ENCODE data around the gene RHBDL2. TPM values are rescaled to one million over a fixed set of nuclear protein-coding genes. Genes with fewer than 3 reads are reported as not detected.
A peak's percentile ranks its signal among the peaks of the same experiment; 100 is the strongest.

The RHBDL2 gene
- total and polyA plus RNA-seq, 8 donors = 4.3 to 24.9 (median 9.2) TPM; not detected in 2

DNA sequence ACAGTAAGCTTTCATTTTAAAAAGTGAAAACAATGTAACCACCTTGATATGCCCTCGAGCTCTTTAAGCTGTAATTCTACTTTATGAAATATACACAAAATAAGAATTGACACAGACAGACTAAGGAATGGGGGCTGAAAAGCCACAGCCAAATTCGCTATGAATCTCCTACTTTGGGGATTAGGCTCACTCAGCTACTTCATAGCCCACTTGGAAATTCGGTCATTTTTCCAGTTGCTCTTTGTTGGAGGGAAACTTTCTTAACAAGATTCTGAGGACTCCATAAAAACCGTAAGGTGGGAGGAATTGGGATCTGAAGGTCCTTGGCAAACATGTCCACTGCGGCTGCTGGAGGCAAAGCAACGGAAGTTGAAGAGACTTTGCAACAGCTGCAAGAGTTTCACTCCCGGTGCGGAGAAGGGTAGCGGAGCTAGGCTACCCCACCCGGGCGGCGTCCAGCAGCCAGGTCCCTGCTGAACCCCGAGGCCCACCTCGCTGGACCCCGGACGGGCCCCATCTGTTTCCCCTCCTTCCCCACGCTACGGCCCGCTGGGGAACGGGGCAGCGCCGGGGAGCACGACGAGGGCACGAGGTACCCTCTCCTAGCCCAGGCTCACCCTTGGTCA, 69.1 kb downstream of the RHBDL2 start:
- peak; percentile 27 to 43 for DNase-seq
- peaks cover 14 to 25% (median 22%) of the 10 kb centered on the region in 4 donors for H3K4me1 ChIP-seq
- no peaks in the 10 kb centered on the region for H3K9me3 ChIP-seq
- TF ChIP-seq, protein P1, sequence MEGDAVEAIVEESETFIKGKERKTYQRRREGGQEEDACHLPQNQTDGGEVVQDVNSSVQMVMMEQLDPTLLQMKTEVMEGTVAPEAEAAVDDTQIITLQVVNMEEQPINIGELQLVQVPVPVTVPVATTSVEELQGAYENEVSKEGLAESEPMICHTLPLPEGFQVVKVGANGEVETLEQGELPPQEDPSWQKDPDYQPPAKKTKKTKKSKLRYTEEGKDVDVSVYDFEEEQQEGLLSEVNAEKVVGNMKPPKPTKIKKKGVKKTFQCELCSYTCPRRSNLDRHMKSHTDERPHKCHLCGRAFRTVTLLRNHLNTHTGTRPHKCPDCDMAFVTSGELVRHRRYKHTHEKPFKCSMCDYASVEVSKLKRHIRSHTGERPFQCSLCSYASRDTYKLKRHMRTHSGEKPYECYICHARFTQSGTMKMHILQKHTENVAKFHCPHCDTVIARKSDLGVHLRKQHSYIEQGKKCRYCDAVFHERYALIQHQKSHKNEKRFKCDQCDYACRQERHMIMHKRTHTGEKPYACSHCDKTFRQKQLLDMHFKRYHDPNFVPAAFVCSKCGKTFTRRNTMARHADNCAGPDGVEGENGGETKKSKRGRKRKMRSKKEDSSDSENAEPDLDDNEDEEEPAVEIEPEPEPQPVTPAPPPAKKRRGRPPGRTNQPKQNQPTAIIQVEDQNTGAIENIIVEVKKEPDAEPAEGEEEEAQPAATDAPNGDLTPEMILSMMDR (IDR thresholded peaks at IDR 0.05) = no peak
- TF ChIP-seq EP300 (IDR thresholded peaks at IDR 0.05) (no peak), POLR2AphosphoS5 (IDR thresholded peaks at IDR 0.05) (no peak), POLR2A (IDR thresholded peaks at IDR 0.05) (no peak)
- H3K36me3 ChIP-seq = no peaks in the 10 kb centered on the region
- 2% methylated on average over 15 to 25 of the region's 25 CpGs for WGBS, 5 donors
- H3K4me3 ChIP-seq = peak overlapping the region; percentile 81 to 93 (median 88)
- peak overlapping the region; percentile 73 to 81 (median 76) for H3K27ac ChIP-seq
- no peaks in the 10 kb centered on the region for H3K27me3 ChIP-seq
- intact Hi-C loops (cut with DNase I; ENCODE audit: low total_unique reads) = no loop called here

- TF ChIP-seq EP300 (IDR thresholded peaks at IDR 0.05) (no peak), POLR2A (IDR thresholded peaks at IDR 0.05) (no peak), POLR2AphosphoS5 (IDR thresholded peaks at IDR 0.05) (no peak)
- TF ChIP-seq, protein P1 (IDR thresholded peaks at IDR 0.05) = no peak
- Histone ChIP-seq H3K27me3 (no peaks in the 10 kb centered on the region), H3K27ac (no peak overlapping the region), H3K4me1 (peaks cover 14 to 25% (median 22%) of the 10 kb centered on the region in 4 donors), H3K36me3 (peaks cover 0 to 11% (median 9%) of the 10 kb centered on the region in 4 donors), H3K4me3 (no peak overlapping the region), H3K9me3 (no peaks in the 10 kb centered on the region)
- intact Hi-C loops (cut with DNase I; ENCODE audit: low total_unique reads) = no loop called here
- DNase-seq = no peak
- WGBS, 5 donors = 91 to 94% (median 92%) methylated on average over 8 of the region's 8 CpGs
Measured at GRCh38 chr1:38870996-38871395, 70.6 kb downstream of the RHBDL2 start.

DNA sequence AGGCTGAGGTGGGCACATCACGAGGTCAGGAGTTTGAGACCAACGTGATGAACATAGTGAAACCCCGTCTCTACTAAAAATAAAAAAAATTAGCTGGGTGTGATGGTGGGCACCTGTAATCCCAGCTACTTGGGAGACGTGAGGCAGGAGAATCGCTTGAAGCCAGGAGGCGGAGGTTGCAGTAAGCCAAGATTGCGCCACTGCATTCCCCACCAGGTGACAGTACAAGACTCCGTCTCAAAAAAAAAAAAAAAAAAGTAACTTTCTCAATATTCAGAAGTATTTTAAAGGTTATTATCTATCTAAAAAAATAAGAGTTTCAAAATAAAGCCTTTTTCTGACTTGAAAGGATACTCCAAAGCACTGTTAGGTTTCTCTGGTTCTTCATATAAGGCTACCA, 74.4 kb downstream of the RHBDL2 start:
- DNase-seq = no peak
- intact Hi-C loops (cut with DNase I; ENCODE audit: low total_unique reads) = no loop called here
- peaks cover 6 to 41% (median 20%) of the 10 kb centered on the region in 4 donors for H3K4me1 ChIP-seq
- H3K9me3 ChIP-seq = no peaks in the 10 kb centered on the region
- peaks cover 3 to 26% (median 18%) of the 10 kb centered on the region in 4 donors for H3K36me3 ChIP-seq
- no peak overlapping the region for H3K27ac ChIP-seq
- no peak overlapping the region for H3K4me3 ChIP-seq
- no peaks in the 10 kb centered on the region for H3K27me3 ChIP-seq
- 94 to 98% (median 96%) methylated on average over 8 of the region's 8 CpGs for WGBS, 5 donors
- TF ChIP-seq POLR2AphosphoS5 (IDR thresholded peaks at IDR 0.05) = no peak
- TF ChIP-seq EP300 (IDR thresholded peaks at IDR 0.05) = no peak
- TF ChIP-seq, protein P1 (IDR thresholded peaks at IDR 0.05) = no peak
- no peak for TF ChIP-seq POLR2A (IDR thresholded peaks at IDR 0.05)

DNA sequence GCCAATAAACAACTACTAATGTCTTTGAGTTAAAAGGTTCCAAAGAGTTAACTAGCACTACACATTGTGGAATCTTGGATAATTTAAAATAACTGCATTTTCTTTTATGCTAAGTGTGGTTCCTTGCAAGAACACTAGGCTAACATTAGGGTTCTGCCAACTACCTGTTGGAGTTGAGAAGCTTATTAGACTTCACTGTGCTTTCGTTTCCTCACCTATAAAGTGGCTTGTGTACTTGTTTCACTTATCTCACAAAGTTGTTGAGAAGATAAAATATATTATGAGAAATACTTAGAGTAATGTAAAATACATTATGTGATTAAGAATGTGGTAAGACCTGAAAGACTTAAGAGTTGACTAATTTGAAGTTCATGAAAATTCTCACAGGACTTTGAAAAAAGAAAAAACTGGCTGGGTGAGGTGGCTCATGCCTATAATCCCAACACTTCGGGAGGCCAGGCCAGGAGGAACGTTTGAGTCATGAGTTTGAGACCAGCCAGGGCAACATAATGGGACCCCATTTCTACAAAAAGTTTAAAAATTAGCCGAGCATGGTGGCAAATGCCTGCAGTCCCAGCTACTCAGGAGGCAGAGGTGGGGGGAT, 76.4 kb downstream of the RHBDL2 start:
- Histone ChIP-seq H3K9me3 (no peaks in the 10 kb centered on the region), H3K4me1 (peaks cover 0 to 50% (median 26%) of the 10 kb centered on the region in 4 donors), H3K4me3 (no peak overlapping the region), H3K27ac (no peak overlapping the region), H3K27me3 (no peaks in the 10 kb centered on the region), H3K36me3 (peaks cover 3 to 26% (median 18%) of the 10 kb centered on the region in 4 donors)
- intact Hi-C loops (cut with DNase I; ENCODE audit: low total_unique reads) = no loop called here
- DNase-seq = peak in 1 of 2 donors; percentile 20
- 41 to 61% (median 49%) methylated on average over 4 of the region's 4 CpGs for WGBS, 5 donors
- TF ChIP-seq, protein P1 (IDR thresholded peaks at IDR 0.05) = no peak
- TF ChIP-seq POLR2AphosphoS5 (IDR thresholded peaks at IDR 0.05) (no peak), POLR2A (IDR thresholded peaks at IDR 0.05) (no peak), EP300 (IDR thresholded peaks at IDR 0.05) (no peak)
